ENCODE results near the gene FZD7. TPM values are rescaled to one million over a fixed set of nuclear protein-coding genes. Genes with fewer than 3 reads are reported as not detected.

FZD7 gene
- total and polyA plus RNA-seq, 7 donors = 1.8 to 32.1 (median 9.5) TPM

DNA sequence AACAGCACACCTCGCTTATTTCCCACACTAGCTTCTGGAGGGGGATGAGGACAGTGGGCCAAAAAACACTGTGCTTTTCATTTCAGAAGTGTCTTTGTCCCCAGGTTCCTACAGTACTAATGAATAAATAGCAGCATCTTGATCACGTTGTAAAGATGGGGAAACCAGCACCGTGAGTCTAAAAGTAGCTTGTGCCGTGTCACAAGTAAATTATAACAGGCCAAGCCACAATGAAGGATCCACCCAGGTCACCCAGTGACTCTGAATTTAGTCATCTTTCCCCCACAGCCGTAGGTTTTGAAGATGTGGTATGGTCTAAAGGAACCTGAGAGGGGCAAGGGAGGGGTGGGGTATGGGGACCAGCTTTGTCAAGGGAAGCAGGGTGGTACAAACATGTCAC is 8.8 kb downstream of the FZD7 start:
- no peaks in the 10 kb centered on the region for H3K36me3 ChIP-seq (ENCODE audit: insufficient read depth in 1 of 2, low read depth in 1 of 2)
- peak overlapping the region; percentile 53 for H3K27ac ChIP-seq
- TF ChIP-seq, protein P1, sequence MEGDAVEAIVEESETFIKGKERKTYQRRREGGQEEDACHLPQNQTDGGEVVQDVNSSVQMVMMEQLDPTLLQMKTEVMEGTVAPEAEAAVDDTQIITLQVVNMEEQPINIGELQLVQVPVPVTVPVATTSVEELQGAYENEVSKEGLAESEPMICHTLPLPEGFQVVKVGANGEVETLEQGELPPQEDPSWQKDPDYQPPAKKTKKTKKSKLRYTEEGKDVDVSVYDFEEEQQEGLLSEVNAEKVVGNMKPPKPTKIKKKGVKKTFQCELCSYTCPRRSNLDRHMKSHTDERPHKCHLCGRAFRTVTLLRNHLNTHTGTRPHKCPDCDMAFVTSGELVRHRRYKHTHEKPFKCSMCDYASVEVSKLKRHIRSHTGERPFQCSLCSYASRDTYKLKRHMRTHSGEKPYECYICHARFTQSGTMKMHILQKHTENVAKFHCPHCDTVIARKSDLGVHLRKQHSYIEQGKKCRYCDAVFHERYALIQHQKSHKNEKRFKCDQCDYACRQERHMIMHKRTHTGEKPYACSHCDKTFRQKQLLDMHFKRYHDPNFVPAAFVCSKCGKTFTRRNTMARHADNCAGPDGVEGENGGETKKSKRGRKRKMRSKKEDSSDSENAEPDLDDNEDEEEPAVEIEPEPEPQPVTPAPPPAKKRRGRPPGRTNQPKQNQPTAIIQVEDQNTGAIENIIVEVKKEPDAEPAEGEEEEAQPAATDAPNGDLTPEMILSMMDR (IDR thresholded peaks at IDR 0.05) = no peak
- H3K27me3 ChIP-seq (ENCODE audit: insufficient read depth in 3 of 3, low read length in 2 of 3) = no peaks in the 10 kb centered on the region
- peak; percentile 50 to 72 (median 58) for ATAC-seq
- peaks cover 46% of the 10 kb centered on the region for H3K4me1 ChIP-seq
- intact Hi-C loops (cut with DNase I) = no loop called here
- no peak for DNase-seq
- H3K9me3 ChIP-seq = no peaks in the 10 kb centered on the region
- WGBS, 3 donors = 47 to 75% (median 54%) methylated on average over 5 of the region's 5 CpGs
- H3K4me3 ChIP-seq = no peak overlapping the region

DNA sequence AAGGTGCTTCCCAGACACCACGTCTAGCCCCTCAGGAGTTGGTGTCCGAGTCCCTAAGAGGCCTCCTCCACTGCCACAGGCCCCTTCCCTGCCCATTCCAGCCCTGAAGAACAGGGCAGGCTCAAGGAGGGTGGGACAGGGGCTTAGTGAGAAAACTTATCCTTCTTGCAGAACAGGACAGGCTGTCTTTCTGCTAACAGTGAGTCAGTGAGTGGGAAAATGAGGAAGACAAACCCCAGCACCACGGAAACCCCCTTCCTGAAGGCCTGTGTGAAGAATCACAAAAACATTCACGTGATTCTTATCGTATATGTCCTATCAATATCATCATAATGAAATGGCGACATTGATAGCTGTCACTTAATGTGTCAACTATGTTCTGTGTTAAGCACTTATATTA is 9.8 kb downstream of the FZD7 start:
- intact Hi-C loops (cut with DNase I) = no loop called here

DNA sequence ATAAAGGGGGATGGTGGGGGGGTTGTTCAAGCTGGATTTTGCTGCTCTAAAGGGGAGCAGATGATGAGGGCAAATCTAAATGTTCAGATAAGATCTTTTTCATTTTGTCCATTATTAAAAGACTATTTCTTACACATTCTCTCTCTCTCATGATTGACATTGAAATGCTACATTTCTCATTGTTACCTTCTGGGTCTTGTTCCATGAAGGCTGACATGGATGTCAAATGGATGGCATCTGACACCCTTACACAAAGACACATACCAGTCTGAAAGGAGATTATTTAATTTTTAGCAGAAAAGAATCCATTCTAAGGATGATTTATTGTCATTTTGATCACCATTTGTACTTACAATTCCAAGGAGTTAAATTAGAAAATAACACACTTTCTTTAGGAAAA is 11.1 kb downstream of the FZD7 start:
- DNase-seq = no peak
- peaks cover 27% of the 10 kb centered on the region for H3K4me1 ChIP-seq
- no peaks in the 10 kb centered on the region for H3K36me3 ChIP-seq (ENCODE audit: insufficient read depth in 1 of 2, low read depth in 1 of 2)
- no peaks in the 10 kb centered on the region for H3K27me3 ChIP-seq (ENCODE audit: insufficient read depth in 3 of 3, low read length in 2 of 3)
- ATAC-seq = no peak
- no peaks in the 10 kb centered on the region for H3K9me3 ChIP-seq
- TF ChIP-seq, protein P1 (IDR thresholded peaks at IDR 0.05) = no peak
- intact Hi-C loops (cut with DNase I) = no loop called here
- no peak overlapping the region for H3K27ac ChIP-seq
- H3K4me3 ChIP-seq = no peak overlapping the region

More for the DNA sequence above, 9.8 kb downstream of the FZD7 start:
- no peak for ATAC-seq
- DNase-seq = no peak
- Histone ChIP-seq H3K4me1 (peaks cover 40% of the 10 kb centered on the region), H3K36me3 (ENCODE audit: insufficient read depth in 1 of 2, low read depth in 1 of 2) (no peaks in the 10 kb centered on the region), H3K4me3 (no peak overlapping the region), H3K27me3 (ENCODE audit: insufficient read depth in 3 of 3, low read length in 2 of 3) (no peaks in the 10 kb centered on the region), H3K9me3 (no peaks in the 10 kb centered on the region), H3K27ac (no peak overlapping the region)
- TF ChIP-seq, protein P1 (IDR thresholded peaks at IDR 0.05) = no peak
- 88 to 94% (median 92%) methylated on average over 6 of the region's 6 CpGs for WGBS, 3 donors

DNA sequence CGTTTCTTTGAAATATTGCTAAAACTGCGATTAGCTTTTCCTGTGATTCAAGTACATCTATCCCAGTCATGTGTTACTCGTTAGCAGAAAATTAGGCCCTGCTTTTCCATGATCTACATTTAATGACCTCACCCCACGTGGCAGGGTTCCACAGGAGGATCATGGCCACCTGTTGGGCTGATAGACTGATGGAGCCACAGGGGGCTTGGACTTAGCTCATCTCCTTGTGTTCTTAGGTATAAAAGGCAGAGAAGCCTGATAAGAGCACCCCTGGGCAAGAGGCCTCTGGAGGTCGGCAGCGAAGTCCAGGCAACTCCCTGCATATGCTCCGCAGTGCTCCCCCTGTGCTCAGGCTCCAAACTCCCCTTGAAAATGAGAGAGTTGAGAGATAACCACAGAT is 12.9 kb downstream of the FZD7 start:
- ATAC-seq = no peak
- H3K36me3 ChIP-seq (ENCODE audit: insufficient read depth in 1 of 2, low read depth in 1 of 2) = no peaks in the 10 kb centered on the region
- no peaks in the 10 kb centered on the region for H3K9me3 ChIP-seq
- TF ChIP-seq, protein P1 (IDR thresholded peaks at IDR 0.05) = no peak
- H3K4me3 ChIP-seq = no peak overlapping the region
- H3K4me1 ChIP-seq = peaks cover 18% of the 10 kb centered on the region
- no peak overlapping the region for H3K27ac ChIP-seq
- H3K27me3 ChIP-seq (ENCODE audit: insufficient read depth in 3 of 3, low read length in 2 of 3) = no peaks in the 10 kb centered on the region
- no peak for DNase-seq
- 72 to 80% (median 74%) methylated on average over 7 of the region's 7 CpGs for WGBS, 3 donors
- intact Hi-C loops (cut with DNase I) = no loop called here

DNA sequence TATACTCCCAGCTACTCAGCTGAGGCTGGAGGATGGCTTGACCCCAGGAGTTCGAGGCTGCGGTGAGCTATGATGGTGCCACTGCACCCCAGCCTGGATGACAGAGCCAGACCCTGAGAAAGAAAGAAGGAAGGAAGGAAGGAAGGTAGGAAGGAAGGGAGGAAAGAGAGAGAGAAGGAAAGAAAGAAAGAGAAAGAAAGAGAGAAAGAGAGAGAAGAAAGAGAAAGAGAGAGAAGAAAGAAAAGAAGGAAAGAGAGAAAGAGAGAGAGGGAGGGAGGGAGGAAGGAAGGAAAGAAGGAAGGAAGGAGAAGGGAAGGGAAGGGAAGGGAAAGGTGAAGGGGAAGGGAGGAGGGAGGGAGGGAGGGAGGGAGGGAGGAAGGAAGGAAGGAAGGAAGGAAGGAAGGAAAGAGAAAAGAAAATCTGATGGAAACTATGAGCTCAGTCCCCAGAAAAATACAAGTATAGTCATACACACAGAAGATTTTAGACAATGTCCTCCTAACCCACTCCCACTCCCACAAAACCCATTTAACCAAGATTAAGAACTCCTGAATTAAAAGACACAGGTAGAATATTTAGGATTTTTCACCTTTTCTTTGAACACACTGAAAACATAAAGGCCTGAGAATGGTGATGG is 15.6 kb downstream of the FZD7 start:
- H3K4me3 ChIP-seq = no peak overlapping the region
- no peak overlapping the region for H3K27ac ChIP-seq
- peaks cover 12% of the 10 kb centered on the region for H3K4me1 ChIP-seq
- 94 to 98% (median 96%) methylated on average over 2 of the region's 2 CpGs for WGBS, 3 donors
- H3K27me3 ChIP-seq (ENCODE audit: insufficient read depth in 3 of 3, low read length in 2 of 3) = no peaks in the 10 kb centered on the region
- intact Hi-C loops (cut with DNase I) = no loop called here
- DNase-seq = no peak
- H3K9me3 ChIP-seq = no peaks in the 10 kb centered on the region
- TF ChIP-seq, protein P1 (IDR thresholded peaks at IDR 0.05) = no peak
- ATAC-seq = no peak
- H3K36me3 ChIP-seq (ENCODE audit: insufficient read depth in 1 of 2, low read depth in 1 of 2) = no peaks in the 10 kb centered on the region
